Neural progenitor cell (in vitro differentiated cells): Measurements from ENCODE around the gene NRSN2. TPM values are rescaled to one million over a fixed set of nuclear protein-coding genes. Genes with fewer than 3 reads are reported as not detected.

Experiments used
- DNase-seq: peaks from one replicate; pipeline ENCODE4 v3.0.0-alpha.2; 2016; ENCODE audit warnings: low spot score
- H2AFZ ChIP-seq: fragments of 200-600 bp; sonication (generic); replicated peaks from 2 replicates; pipeline ENCODE4 v1.6.1; 2016; ENCODE audit warnings: antibody characterized with exemption
- H3F3A ChIP-seq: fragments of 200-600 bp; sonication (generic); 2 replicates; pipeline ENCODE4 v1.6.1; 2016; ENCODE audit warnings: antibody characterized with exemption, low read depth
- H3K27ac ChIP-seq: fragments of 200-600 bp; sonication (generic); 2 replicates; pipeline ENCODE4 v1.5.1; 2016; ENCODE audit warnings: mild to moderate bottlenecking
- H3K27me3 ChIP-seq: fragments of 200-600 bp; sonication (generic); 2 replicates; pipeline ENCODE4 v1.6.1; 2016; ENCODE audit warnings: mild to moderate bottlenecking, moderate library complexity
- H3K36me3 ChIP-seq: fragments of 200-600 bp; sonication (generic); 2 replicates; pipeline ENCODE4 v1.5.1; 2016
- H3K4me1 ChIP-seq: fragments of 200-600 bp; sonication (generic); 2 replicates; pipeline ENCODE4 v1.6.1; 2016; ENCODE audit warnings: mixed run types
- H3K4me2 ChIP-seq: fragments of 200-600 bp; sonication (generic); 2 replicates; pipeline ENCODE4 v1.6.1; 2016
- H3K4me3 ChIP-seq: fragments of 200-600 bp; sonication (generic); 2 replicates; pipeline ENCODE4 v1.5.1; 2016
- H3K79me2 ChIP-seq: fragments of 200-600 bp; sonication (generic); 2 replicates; pipeline ENCODE4 v1.6.1; 2016; ENCODE audit warnings: low read depth
- H3K9ac ChIP-seq: fragments of 200-600 bp; sonication (generic); 2 replicates; pipeline ENCODE4 v1.6.1; 2016
- H3K9me3 ChIP-seq: fragments of 200-600 bp; sonication (generic); 2 replicates; pipeline ENCODE4 v1.5.1; 2016; ENCODE audit warnings: low read depth
- H4K20me1 ChIP-seq: fragments of 200-600 bp; sonication (generic); 2 replicates; pipeline ENCODE4 v1.6.1; 2016; ENCODE audit warnings: low read depth
- H3K27ac Mint-ChIP-seq: 3 replicates; pipeline ENCODE4 v1.8.0; 2021; ENCODE audit warnings: mixed read lengths
- H3K27me3 Mint-ChIP-seq: 2 replicates; pipeline ENCODE4 v1.8.0; 2022; ENCODE audit warnings: low read depth, mild to moderate bottlenecking, inconsistent platforms, moderate library complexity, mixed read lengths; ENCODE audit not compliant: insufficient read depth
- H3K36me3 Mint-ChIP-seq: 3 replicates; pipeline ENCODE4 v1.8.0; 2021; ENCODE audit warnings: mixed read lengths
- H3K4me1 Mint-ChIP-seq: 3 replicates; pipeline ENCODE4 v1.8.0; 2021; ENCODE audit warnings: mixed read lengths
- H3K4me3 Mint-ChIP-seq: 3 replicates; pipeline ENCODE4 v1.8.0; 2021; ENCODE audit warnings: mild to moderate bottlenecking, moderate library complexity, mixed read lengths
- H3K9me3 Mint-ChIP-seq: 3 replicates; pipeline ENCODE4 v1.8.0; 2020; ENCODE audit warnings: mixed read lengths
- CTCF ChIP-seq: fragments of 200-600 bp; sonication (generic); IDR thresholded peaks from 2 replicates; pipeline ENCODE4 v1.5.1; 2017; ENCODE audit warnings: antibody characterized with exemption, mild to moderate bottlenecking
- EZH2 ChIP-seq: fragments of 200-600 bp; sonication (generic); IDR thresholded peaks from 2 replicates; pipeline ENCODE4 v1.6.1; 2017; ENCODE audit warnings: antibody characterized with exemption, mild to moderate bottlenecking, moderate library complexity
- EZH2phosphoT487 ChIP-seq: fragments of 200-600 bp; sonication (generic); IDR thresholded peaks from 2 replicates; pipeline ENCODE4 v1.6.1; 2017; ENCODE audit warnings: antibody characterized with exemption
- total RNA-seq: library from RNA; depleted of rRNA; stranded (reverse); fragments of >200 nt; gene quantifications from 2 replicates; pipeline ENCODE4 v1.2.3, GENCODE V29; 2015; ENCODE audit warnings: low replicate concordance

The NRSN2 gene
- total RNA-seq, 1 donor from 2014 or later = 8.8 TPM

- DNase-seq = no peak
- H3K9me3 ChIP-seq = no peaks in the 10 kb centered on the region
- peaks cover 18% of the 10 kb centered on the region for H3K4me1 ChIP-seq
- no peak overlapping the region for H3K9ac ChIP-seq
- H3K27ac ChIP-seq = no peak overlapping the region
- H3F3A ChIP-seq = peaks cover 17% of the 10 kb centered on the region
- H3K9me3 Mint-ChIP-seq = no peaks in the 10 kb centered on the region
- peaks cover 4% of the 10 kb centered on the region for H3K27me3 Mint-ChIP-seq
- H3K36me3 ChIP-seq = no peaks in the 10 kb centered on the region
- no peak overlapping the region for H3K27ac Mint-ChIP-seq
- H3K4me2 ChIP-seq = no peak overlapping the region
- H2AFZ ChIP-seq = no peak overlapping the region
- H3K4me3 ChIP-seq = no peak overlapping the region
- no peak for TF ChIP-seq CTCF
- no peak for TF ChIP-seq EZH2
- TF ChIP-seq EZH2phosphoT487 = no peak
- no peak overlapping the region for H3K4me3 Mint-ChIP-seq
- peaks cover 25% of the 10 kb centered on the region for H3K4me1 Mint-ChIP-seq
- H3K27me3 ChIP-seq = no peaks in the 10 kb centered on the region
- H4K20me1 ChIP-seq = no peaks in the 10 kb centered on the region
- H3K79me2 ChIP-seq = no peaks in the 10 kb centered on the region
- H3K36me3 Mint-ChIP-seq = peaks cover 9% of the 10 kb centered on the region
Observed at GRCh38 chr20:313402-313801, 33.5 kb upstream of the NRSN2 start.

GRCh38 chr20:313948-314347 lies 33.0 kb upstream of the NRSN2 start:
- H3K9ac ChIP-seq = no peak overlapping the region
- H3F3A ChIP-seq = peaks cover 13% of the 10 kb centered on the region
- no peaks in the 10 kb centered on the region for H3K79me2 ChIP-seq
- peaks cover 12% of the 10 kb centered on the region for H3K4me1 ChIP-seq
- H3K9me3 ChIP-seq = no peaks in the 10 kb centered on the region
- Mint-ChIP-seq H3K36me3 (peaks cover 9% of the 10 kb centered on the region), H3K27ac (no peak overlapping the region), H3K4me3 (no peak overlapping the region), H3K9me3 (no peaks in the 10 kb centered on the region), H3K4me1 (peaks cover 20% of the 10 kb centered on the region), H3K27me3 (peaks cover 4% of the 10 kb centered on the region)
- no peak overlapping the region for H2AFZ ChIP-seq
- H3K4me2 ChIP-seq = no peak overlapping the region
- no peak for DNase-seq
- TF ChIP-seq EZH2phosphoT487 (no peak), EZH2 (no peak), CTCF (no peak)
- no peaks in the 10 kb centered on the region for H3K36me3 ChIP-seq
- H3K27me3 ChIP-seq = no peaks in the 10 kb centered on the region
- H3K4me3 ChIP-seq = no peak overlapping the region
- H3K27ac ChIP-seq = no peak overlapping the region
- H4K20me1 ChIP-seq = no peaks in the 10 kb centered on the region

GRCh38 chr20:316316-317068 lies 30.4 kb upstream of the NRSN2 start:
- Mint-ChIP-seq H3K9me3 (no peaks in the 10 kb centered on the region), H3K36me3 (peaks cover 21% of the 10 kb centered on the region), H3K4me3 (no peak overlapping the region), H3K27ac (no peak overlapping the region), H3K27me3 (peaks cover 6% of the 10 kb centered on the region), H3K4me1 (peaks cover 15% of the 10 kb centered on the region)
- no peak overlapping the region for H3K4me2 ChIP-seq
- no peaks in the 10 kb centered on the region for H3K79me2 ChIP-seq
- TF ChIP-seq EZH2 (no peak), EZH2phosphoT487 (no peak), CTCF (no peak)
- H3K27ac ChIP-seq = no peak overlapping the region
- H3K9ac ChIP-seq = no peak overlapping the region
- H3K36me3 ChIP-seq = no peaks in the 10 kb centered on the region
- H2AFZ ChIP-seq = no peak overlapping the region
- H3K4me3 ChIP-seq = no peak overlapping the region
- H3F3A ChIP-seq = no peaks in the 10 kb centered on the region
- no peaks in the 10 kb centered on the region for H3K4me1 ChIP-seq
- H3K9me3 ChIP-seq = no peaks in the 10 kb centered on the region
- no peaks in the 10 kb centered on the region for H4K20me1 ChIP-seq
- H3K27me3 ChIP-seq = no peaks in the 10 kb centered on the region
- no peak for DNase-seq
